ENCODE measurements around the gene PHACTR3. TPM values are rescaled to one million over a fixed set of nuclear protein-coding genes. Genes with fewer than 3 reads are reported as not detected.
A peak's percentile ranks its signal among the peaks of the same experiment; 100 is the strongest.

The PHACTR3 gene
- total and polyA plus RNA-seq, 4 donors, result 0.14 to 0.42 (median 0.17) TPM

DNA sequence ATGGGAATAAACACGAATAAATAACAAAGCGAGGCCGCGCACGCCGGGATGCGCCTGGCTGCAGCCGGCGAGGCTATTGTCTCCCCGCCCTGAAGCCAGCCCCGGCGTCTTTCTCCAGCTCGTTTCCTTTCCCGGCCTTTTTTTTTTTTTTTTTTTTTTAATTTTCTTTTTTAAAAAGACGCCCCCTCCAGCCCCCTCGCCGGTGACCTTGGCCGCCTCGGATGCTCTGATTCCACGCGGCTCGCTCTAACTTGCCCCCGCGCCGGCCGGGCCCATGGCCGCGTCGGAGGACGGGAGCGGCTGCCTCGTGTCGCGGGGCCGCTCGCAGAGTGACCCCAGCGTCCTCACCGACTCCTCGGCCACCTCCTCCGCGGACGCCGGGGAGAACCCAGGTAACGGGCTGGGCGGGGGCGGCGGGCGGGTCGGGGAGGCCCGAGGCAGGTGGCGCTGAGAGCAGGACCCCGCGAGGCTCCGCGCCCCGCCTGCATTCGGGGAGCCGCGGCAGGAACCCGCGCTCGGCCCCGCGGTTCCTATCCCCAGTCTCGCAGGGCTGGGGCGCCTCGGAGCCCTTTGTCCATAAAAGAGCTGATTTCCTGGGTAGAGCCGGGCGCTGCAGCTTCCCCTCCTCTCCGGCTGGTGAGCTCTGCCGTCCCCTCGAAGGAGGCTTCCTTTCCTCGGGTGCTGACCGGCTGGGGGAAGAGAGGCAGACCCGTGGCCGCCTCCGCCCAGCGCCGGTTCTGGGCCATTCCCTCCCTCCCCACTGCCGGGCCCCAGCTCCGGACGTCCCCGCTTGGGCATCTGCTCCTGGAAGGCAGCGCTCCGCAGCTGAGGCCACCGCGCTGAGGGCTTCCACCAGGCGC, 631 bp downstream of the PHACTR3 start:
- H3K27me3 ChIP-seq (ENCODE audit: control insufficient read depth in 4 of 4, insufficient read depth in 4 of 4, low read length in 3 of 4), result peaks cover 0 to 6% (median 3%) of the 10 kb centered on the region in 4 donors

DNA sequence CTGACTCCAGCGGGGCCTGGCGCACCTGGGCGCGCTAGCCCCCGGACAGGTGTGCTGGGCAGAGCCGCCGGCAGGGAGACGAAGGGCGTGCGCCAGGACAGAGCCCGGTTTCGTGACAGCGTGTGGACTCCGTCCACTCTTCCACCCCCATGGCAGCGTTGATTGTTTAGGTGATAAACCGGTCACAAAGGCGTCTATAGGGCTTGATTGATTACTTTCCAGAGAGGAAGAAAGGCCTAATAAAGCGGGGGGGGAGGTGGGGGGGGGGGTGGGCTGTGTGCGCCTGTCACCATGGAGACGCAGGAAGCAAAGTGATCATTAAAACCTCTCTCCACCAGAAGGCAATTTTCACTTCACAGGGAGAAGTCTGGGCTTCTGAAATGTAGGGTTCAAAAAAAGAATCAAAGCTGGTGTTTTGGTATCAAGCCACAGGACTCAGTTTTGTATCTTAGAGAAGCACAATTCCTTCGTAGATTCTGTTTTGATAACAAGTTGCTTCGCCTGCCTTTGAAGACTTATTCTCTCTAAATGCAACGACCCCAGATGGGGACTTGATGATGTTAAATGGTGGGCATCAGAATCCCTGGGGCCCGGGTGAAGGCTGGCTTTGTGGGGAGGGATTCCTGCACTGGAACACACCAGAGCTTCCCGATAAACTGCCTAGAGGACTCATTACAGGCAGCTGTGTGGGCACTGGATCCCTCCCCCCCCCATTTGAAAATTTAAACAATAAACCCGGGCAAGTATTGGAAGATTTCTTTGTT, 1.4 kb downstream of the PHACTR3 start:
- no peaks in the 10 kb centered on the region for H3K9me3 ChIP-seq (ENCODE audit: control insufficient read depth in 4 of 4, low read length in 3 of 4)
- H3K4me3 ChIP-seq (ENCODE audit: low read depth in 1 of 3, low read length in 3 of 3), result no peak overlapping the region
- peaks cover 0 to 6% (median 3%) of the 10 kb centered on the region in 4 donors for H3K27me3 ChIP-seq (ENCODE audit: control insufficient read depth in 4 of 4, insufficient read depth in 4 of 4, low read length in 3 of 4)
- no peak overlapping the region for H3K27ac ChIP-seq (ENCODE audit: low read depth in 1 of 2, low read length in 2 of 2)
- no peak for DNase-seq (ENCODE audit: low spot score)
- TF ChIP-seq FOXA1 (IDR thresholded peaks at IDR 0.05), result no peak
- TF ChIP-seq, protein P1, sequence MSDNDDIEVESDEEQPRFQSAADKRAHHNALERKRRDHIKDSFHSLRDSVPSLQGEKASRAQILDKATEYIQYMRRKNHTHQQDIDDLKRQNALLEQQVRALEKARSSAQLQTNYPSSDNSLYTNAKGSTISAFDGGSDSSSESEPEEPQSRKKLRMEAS (IDR thresholded peaks at IDR 0.05), result no peak
- no peak for TF ChIP-seq HNF4A (conservative IDR thresholded peaks at IDR 0.05)
- no peak for TF ChIP-seq RXRA (IDR thresholded peaks at IDR 0.05)
- TF ChIP-seq, protein P2, sequence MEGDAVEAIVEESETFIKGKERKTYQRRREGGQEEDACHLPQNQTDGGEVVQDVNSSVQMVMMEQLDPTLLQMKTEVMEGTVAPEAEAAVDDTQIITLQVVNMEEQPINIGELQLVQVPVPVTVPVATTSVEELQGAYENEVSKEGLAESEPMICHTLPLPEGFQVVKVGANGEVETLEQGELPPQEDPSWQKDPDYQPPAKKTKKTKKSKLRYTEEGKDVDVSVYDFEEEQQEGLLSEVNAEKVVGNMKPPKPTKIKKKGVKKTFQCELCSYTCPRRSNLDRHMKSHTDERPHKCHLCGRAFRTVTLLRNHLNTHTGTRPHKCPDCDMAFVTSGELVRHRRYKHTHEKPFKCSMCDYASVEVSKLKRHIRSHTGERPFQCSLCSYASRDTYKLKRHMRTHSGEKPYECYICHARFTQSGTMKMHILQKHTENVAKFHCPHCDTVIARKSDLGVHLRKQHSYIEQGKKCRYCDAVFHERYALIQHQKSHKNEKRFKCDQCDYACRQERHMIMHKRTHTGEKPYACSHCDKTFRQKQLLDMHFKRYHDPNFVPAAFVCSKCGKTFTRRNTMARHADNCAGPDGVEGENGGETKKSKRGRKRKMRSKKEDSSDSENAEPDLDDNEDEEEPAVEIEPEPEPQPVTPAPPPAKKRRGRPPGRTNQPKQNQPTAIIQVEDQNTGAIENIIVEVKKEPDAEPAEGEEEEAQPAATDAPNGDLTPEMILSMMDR (IDR thresholded peaks at IDR 0.05; ENCODE audit: low read depth, low read length, missing input control), result no peak
- TF ChIP-seq, protein P3, sequence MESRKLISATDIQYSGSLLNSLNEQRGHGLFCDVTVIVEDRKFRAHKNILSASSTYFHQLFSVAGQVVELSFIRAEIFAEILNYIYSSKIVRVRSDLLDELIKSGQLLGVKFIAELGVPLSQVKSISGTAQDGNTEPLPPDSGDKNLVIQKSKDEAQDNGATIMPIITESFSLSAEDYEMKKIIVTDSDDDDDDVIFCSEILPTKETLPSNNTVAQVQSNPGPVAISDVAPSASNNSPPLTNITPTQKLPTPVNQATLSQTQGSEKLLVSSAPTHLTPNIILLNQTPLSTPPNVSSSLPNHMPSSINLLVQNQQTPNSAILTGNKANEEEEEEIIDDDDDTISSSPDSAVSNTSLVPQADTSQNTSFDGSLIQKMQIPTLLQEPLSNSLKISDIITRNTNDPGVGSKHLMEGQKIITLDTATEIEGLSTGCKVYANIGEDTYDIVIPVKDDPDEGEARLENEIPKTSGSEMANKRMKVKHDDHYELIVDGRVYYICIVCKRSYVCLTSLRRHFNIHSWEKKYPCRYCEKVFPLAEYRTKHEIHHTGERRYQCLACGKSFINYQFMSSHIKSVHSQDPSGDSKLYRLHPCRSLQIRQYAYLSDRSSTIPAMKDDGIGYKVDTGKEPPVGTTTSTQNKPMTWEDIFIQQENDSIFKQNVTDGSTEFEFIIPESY (IDR thresholded peaks at IDR 0.05), result no peak
- TF ChIP-seq NR2F2 (IDR thresholded peaks at IDR 0.05), result no peak
- no peak for TF ChIP-seq GABPA (IDR thresholded peaks at IDR 0.05 in 1 of 2, conservative IDR thresholded peaks at IDR 0.05 in 1 of 2)
- no peak for TF ChIP-seq RAD21 (IDR thresholded peaks at IDR 0.05)
- no peak for TF ChIP-seq YY1 (IDR thresholded peaks at IDR 0.05)
- TF ChIP-seq HNF4G (IDR thresholded peaks at IDR 0.05), result no peak
- TF ChIP-seq SP1 (IDR thresholded peaks at IDR 0.05), result no peak
- TF ChIP-seq EGR1 (IDR thresholded peaks at IDR 0.05; ENCODE audit: low read depth in 2 of 2), result no peak
- TF ChIP-seq FOXA2 (IDR thresholded peaks at IDR 0.05), result no peak
- TF ChIP-seq TAF1 (conservative IDR thresholded peaks at IDR 0.05), result no peak
- TF ChIP-seq, protein P4, sequence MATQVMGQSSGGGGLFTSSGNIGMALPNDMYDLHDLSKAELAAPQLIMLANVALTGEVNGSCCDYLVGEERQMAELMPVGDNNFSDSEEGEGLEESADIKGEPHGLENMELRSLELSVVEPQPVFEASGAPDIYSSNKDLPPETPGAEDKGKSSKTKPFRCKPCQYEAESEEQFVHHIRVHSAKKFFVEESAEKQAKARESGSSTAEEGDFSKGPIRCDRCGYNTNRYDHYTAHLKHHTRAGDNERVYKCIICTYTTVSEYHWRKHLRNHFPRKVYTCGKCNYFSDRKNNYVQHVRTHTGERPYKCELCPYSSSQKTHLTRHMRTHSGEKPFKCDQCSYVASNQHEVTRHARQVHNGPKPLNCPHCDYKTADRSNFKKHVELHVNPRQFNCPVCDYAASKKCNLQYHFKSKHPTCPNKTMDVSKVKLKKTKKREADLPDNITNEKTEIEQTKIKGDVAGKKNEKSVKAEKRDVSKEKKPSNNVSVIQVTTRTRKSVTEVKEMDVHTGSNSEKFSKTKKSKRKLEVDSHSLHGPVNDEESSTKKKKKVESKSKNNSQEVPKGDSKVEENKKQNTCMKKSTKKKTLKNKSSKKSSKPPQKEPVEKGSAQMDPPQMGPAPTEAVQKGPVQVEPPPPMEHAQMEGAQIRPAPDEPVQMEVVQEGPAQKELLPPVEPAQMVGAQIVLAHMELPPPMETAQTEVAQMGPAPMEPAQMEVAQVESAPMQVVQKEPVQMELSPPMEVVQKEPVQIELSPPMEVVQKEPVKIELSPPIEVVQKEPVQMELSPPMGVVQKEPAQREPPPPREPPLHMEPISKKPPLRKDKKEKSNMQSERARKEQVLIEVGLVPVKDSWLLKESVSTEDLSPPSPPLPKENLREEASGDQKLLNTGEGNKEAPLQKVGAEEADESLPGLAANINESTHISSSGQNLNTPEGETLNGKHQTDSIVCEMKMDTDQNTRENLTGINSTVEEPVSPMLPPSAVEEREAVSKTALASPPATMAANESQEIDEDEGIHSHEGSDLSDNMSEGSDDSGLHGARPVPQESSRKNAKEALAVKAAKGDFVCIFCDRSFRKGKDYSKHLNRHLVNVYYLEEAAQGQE (IDR thresholded peaks at IDR 0.05), result no peak
- TF ChIP-seq, protein P5, sequence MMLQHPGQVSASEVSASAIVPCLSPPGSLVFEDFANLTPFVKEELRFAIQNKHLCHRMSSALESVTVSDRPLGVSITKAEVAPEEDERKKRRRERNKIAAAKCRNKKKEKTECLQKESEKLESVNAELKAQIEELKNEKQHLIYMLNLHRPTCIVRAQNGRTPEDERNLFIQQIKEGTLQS (IDR thresholded peaks at IDR 0.05), result no peak
- H3K9ac ChIP-seq (ENCODE audit: low read depth in 1 of 2, low read length in 2 of 2), result no peak overlapping the region
- H3K36me3 ChIP-seq (ENCODE audit: control insufficient read depth in 4 of 4, insufficient read depth in 3 of 4, low read depth in 1 of 4, low read length in 3 of 4), result no peaks in the 10 kb centered on the region
- no peaks in the 10 kb centered on the region for H3K4me1 ChIP-seq (ENCODE audit: control insufficient read depth in 4 of 4, insufficient read depth in 4 of 4, low read length in 3 of 4)
- WGBS, result 15% methylated on average over 26 of the region's 26 CpGs

More for the DNA sequence above, 631 bp downstream of the PHACTR3 start:
- DNase-seq (ENCODE audit: low spot score), result no peak
- no peak overlapping the region for H3K9ac ChIP-seq (ENCODE audit: low read depth in 1 of 2, low read length in 2 of 2)
- no peaks in the 10 kb centered on the region for H3K4me1 ChIP-seq (ENCODE audit: control insufficient read depth in 4 of 4, insufficient read depth in 4 of 4, low read length in 3 of 4)
- peak overlapping the region in 1 of 3 donors; percentile 22 for H3K4me3 ChIP-seq (ENCODE audit: low read depth in 1 of 3, low read length in 3 of 3)
- no peaks in the 10 kb centered on the region for H3K9me3 ChIP-seq (ENCODE audit: control insufficient read depth in 4 of 4, low read length in 3 of 4)
- WGBS, result 3% methylated on average over 88 of the region's 88 CpGs
- no peak overlapping the region for H3K27ac ChIP-seq (ENCODE audit: low read depth in 1 of 2, low read length in 2 of 2)
- H3K36me3 ChIP-seq (ENCODE audit: control insufficient read depth in 4 of 4, insufficient read depth in 3 of 4, low read depth in 1 of 4, low read length in 3 of 4), result no peaks in the 10 kb centered on the region
- TF ChIP-seq HNF4A (conservative IDR thresholded peaks at IDR 0.05), result no peak

Measured in liver (tissue), 9 donors.